HepG2 (cell line): Measurements from ENCODE around the gene MFSD11.

Experiments
- BRCA1 ChIP-seq: sonication (generic); formaldehyde crosslinking; IDR thresholded peaks from 2 replicates; pipeline ENCODE4 v1.4.0; 2020; ENCODE audit warnings: missing genetic modification reagents
- EZH2 ChIP-seq: conservative IDR thresholded peaks from 2 replicates; pipeline ENCODE4 v1.6.1; 2012; ENCODE audit warnings: mild to moderate bottlenecking, low read depth, low read length, moderate library complexity
- GLI4 ChIP-seq: sonication (generic); formaldehyde crosslinking; IDR thresholded peaks from 2 replicates; pipeline ENCODE4 v1.5.1; 2020; ENCODE audit warnings: missing genetic modification reagents, mild to moderate bottlenecking, moderate library complexity, borderline replicate concordance
- HDAC6 ChIP-seq: fragments of 200-600 bp; sonication (generic); IDR thresholded peaks from 2 replicates; pipeline ENCODE4 v1.7.0; 2017; ENCODE audit warnings: mild to moderate bottlenecking, antibody characterized with exemption, low read length, low read depth
- POLR2A ChIP-seq, 2 experiments: IDR thresholded peaks; 2 replicates each; pipeline ENCODE4 v1.6.1; 2011; ENCODE audit warnings: low read depth in 2 of 2, low read length in 2 of 2, mild to moderate bottlenecking in 1 of 2, moderate library complexity in 1 of 2; ENCODE audit not compliant: insufficient read depth in 1 of 2
- RFX5 ChIP-seq: IDR thresholded peaks from 2 replicates; pipeline ENCODE4 v1.6.1; 2011; ENCODE audit warnings: low read depth, low read length, improper control_type of control experiment
- RNF2 ChIP-seq: fragments of 450-650 bp; conservative IDR thresholded peaks from 2 replicates; pipeline ENCODE4 v1.6.1; 2016; ENCODE audit warnings: low read depth
- ZNF224 ChIP-seq: sonication (generic); formaldehyde crosslinking; IDR thresholded peaks from 2 replicates; pipeline ENCODE4 v1.5.0; 2020; ENCODE audit warnings: mild to moderate bottlenecking, missing genetic modification reagents
- ZNF558 ChIP-seq: sonication (generic); formaldehyde crosslinking; IDR thresholded peaks from 2 replicates; pipeline ENCODE4 v1.9.0; 2022; ENCODE audit warnings: mild to moderate bottlenecking, missing genetic modification reagents, borderline replicate concordance
- TF ChIP-seq, protein P1 (sequence below): sonication (generic); formaldehyde crosslinking; IDR thresholded peaks from 2 replicates; pipeline ENCODE4 v1.5.1; 2020; ENCODE audit warnings: mild to moderate bottlenecking, missing genetic modification reagents, moderate library complexity

DNA sequence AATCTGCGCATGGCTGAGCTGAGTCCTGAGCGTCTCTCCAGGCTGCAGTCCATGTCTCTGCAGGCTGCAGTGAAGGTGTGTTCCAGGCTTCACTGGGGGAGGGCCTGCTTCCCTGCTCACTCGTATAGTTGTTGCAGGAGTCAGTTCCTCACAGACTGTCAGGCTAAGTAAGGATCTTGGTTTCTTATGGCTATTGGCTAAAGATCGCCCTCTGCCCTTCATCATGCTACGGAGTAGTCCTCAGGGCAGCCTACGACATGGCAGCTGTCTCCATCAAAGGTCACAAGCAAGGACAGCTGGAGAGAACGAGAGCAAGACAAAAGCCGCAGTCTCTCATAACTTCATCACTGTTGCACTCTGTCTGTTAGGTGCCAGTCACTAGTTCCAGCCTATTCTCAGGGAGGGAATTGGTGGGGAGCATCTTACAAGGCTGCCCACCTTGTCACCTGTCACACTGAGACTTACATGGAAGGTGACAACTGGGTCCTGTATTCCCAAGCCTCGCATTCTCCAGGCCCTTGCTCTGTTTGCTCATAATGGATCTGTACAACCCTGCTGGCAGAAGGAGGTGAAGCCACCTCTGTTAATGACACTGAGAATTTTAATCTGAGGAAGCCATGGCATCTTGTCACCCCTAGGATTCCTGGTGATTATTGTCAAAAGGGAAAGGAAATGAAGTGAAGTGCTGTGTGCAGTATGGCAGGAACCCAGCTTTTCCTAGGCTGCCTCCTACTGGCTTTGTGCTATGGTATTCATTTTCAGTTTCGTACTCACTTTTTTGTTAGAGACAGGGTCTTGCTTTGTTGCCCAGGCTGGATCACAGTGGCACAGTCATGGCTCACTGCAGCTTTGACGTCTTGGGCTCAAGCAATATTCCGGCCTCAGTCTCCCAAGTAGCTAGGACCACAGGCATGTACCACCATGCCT lies 43.4 kb downstream of the MFSD11 start:
- TF ChIP-seq GLI4 (CRISPR knock-in tag), result no peak
- no peak for TF ChIP-seq RNF2
- TF ChIP-seq POLR2A (IDR thresholded peaks at IDR 0.05; ENCODE audit: insufficient read depth in 1 of 2, low read depth in 2 of 2, low read length in 2 of 2), result no peak
- TF ChIP-seq ZNF224 (CRISPR knock-in tag), result no peak
- no peak for TF ChIP-seq EZH2
- no peak for TF ChIP-seq ZNF558
- TF ChIP-seq, protein P1, sequence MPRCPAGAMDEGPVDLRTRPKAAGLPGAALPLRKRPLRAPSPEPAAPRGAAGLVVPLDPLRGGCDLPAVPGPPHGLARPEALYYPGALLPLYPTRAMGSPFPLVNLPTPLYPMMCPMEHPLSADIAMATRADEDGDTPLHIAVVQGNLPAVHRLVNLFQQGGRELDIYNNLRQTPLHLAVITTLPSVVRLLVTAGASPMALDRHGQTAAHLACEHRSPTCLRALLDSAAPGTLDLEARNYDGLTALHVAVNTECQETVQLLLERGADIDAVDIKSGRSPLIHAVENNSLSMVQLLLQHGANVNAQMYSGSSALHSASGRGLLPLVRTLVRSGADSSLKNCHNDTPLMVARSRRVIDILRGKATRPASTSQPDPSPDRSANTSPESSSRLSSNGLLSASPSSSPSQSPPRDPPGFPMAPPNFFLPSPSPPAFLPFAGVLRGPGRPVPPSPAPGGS (CRISPR knock-in tag), result no peak
- TF ChIP-seq HDAC6, result no peak
- no peak for TF ChIP-seq BRCA1 (CRISPR knock-in tag)
- TF ChIP-seq RFX5, result no peak
